SHP77 treated with DMSO at 0.1 percent for 48 hours (cell line): ENCODE results near the gene ITGA3.

Experiments
- DNase-seq: peaks from one replicate; lab custom pipeline; 2025; lab: John Stamatoyannopoulos, UW

The ITGA3 gene

DNA sequence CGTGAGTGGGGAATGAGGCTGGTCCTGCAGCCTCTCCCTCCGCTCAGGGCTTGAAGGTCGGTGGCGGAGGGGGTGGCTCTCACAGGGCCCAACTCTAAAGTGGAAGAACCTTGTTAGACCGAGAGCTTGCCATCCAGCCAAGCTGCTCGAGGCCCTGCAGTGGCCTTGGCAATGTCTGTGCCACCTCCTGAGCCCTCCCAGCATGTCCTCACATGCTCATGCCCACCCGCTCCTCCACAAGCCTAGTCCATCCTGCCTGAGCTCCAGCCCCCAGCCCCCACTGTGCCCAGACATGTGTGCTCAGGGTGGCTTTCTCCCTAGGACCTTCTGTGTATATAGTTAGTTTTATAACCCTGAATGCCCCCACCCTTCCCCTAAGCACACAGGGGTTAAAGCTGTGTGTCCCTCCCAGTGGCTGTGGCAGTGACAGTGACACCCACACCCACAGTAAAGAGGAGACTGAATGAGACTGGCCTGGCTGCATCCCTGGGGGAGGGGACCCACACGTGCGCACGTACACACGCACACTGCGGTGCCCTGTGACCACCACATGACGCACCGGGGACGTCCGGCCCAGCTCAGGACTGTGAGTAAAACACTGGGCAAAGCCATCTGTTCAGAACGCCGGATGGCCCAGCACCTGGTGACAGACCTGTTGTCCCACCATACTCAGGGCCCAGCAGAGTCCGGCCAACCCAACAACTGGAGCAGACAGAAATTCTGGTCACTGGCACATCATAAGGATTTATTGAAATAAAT lies 54.9 kb downstream of the ITGA3 start:
- no peak for DNase-seq

DNA sequence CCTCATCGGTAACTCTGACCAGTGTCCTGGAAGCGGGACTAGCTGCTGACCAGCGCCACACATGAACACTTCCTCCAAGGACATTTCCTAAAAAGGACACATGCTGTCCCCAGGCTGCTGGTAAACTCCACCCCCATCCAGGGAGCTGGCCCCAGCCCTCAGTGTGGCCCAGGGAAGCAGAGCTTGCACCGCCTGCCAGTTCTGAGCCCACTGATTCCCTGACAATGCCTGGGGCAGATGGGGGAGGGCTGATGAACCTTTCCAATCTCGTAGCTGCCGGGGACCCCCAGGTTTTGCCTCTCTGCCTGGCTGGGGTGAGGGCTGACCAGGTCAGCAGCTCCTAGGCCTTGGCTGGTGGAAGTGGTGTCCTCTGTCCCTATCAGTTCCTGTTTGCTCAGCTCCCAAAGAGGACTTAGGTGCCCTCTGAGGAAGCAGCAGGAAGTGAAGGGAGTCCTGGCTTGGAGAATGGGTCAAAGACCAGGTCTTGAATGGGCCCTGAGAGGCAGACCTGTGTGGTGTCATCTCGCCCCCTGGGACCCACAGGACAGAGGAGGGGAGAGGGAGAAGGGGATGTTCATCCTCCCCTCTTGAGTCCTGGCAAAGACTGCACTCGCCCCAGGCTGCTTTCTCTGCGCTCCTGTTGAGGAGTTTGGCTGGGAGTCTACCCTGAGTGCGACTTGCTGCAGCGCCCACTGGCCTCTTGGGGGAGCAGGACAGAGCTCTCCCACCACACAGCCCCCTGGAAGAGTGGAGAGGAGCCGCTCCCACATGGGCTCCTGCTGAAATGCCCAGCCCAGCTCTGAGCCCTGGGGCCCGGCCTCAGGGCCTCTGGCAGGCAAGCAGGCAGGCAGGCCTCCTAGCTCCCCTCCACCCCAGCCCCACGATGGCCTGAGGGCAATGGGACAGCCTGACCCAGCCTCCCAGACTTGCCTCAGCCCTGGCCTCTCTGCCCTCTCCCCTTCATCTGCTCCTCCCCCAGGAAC lies 56.1 kb downstream of the ITGA3 start:
- DNase-seq = no peak

DNA sequence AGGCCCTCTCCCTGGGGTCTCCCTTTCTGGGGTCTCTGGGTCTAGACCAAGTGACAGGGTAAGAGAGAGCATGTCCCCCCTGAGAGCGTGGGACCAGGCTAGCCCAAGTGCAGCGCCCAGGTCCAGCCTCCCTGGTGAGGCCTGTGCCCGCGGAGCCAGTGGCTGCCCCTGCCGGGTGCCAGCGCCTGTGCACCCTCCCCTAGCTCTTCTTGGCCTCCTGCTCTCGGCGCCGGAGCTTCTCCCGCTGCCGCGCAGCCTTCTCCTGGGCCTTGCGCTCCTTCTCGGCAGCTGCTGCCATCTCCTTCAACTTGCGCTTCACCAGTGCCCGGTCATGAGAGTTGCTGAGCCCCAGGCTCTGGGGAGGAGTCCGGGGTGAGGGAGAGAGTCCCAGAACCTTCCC lies 56.8 kb downstream of the ITGA3 start:
- no peak for DNase-seq

DNA sequence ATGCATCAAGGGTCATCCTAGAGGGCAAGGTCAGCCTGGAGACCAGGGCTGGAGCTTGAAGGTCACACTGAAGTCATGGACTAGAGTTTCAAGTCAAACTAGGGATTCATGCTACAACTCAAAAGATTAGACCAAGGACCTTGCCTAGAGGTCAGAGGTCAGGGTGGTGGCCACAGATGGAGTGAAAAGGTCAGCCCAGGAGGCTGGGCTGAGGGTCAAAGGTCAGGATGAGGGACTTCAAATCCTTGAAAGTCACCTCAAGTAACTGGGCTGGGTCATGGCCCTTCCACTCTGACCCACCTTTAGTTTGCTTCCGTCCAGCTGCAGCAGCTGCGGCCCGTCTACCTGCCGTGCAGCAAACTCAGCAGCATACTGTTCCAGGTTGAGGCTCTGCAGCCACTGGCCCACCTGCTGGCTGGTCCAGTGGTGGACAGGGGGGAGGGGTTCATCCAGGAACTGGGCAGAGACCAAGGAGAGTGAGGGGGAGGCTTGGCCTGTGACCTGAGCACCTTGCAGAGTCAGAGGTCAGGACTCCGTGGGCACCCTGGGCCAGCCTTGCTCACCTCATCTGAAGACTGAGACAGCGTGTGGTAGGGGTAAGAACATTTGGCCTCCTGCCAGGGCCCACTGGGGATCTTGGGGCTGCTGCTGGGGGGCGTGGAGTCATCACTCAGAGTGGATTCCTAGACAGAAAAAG lies 57.9 kb downstream of the ITGA3 start:
- DNase-seq = no peak

DNA sequence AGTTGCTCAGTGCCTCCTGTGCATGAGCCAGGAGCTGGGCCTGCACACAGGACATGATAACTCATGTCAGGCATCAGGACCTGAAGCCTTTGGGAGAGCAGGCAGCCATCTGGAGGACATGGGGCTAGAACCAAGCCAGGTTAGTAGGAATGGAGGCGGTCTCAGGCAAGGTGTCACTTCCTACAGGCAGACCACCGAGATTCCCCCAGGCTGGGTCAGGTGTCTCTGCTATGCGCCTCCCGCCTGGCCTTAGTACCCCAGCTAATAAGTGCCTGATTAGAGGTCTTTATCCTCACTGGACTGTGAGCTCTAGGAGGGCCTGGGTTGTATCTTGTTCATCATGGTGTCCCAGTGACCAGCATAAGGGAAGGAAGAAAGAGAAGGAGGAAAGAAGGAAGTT lies 58.5 kb downstream of the ITGA3 start:
- DNase-seq = no peak

DNA sequence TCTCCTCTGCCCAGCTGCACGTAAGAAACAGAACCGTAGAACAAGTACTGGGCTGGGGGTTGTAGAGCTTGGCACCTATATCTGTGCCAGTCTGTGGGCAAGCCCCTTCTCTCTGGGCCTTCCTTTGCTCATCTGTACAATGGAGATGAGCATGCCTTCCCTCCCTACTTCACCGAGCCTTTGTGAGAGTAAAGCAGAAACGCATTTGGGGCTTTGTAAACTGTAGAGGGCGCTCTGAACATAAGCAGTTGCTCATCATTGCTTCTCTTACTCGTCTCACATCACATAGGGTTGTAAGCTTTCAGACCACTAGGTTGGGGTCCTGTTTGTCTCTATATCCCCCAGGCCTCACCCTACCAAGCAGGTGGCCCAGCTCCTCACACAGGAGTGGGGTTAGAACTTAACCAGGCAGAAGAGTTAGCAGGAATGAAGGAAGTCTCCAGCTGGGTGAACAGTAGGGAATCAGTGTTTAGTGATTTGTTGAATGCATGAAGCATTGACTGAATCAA lies 59.0 kb downstream of the ITGA3 start:
- peak; percentile 77 for DNase-seq

DNA sequence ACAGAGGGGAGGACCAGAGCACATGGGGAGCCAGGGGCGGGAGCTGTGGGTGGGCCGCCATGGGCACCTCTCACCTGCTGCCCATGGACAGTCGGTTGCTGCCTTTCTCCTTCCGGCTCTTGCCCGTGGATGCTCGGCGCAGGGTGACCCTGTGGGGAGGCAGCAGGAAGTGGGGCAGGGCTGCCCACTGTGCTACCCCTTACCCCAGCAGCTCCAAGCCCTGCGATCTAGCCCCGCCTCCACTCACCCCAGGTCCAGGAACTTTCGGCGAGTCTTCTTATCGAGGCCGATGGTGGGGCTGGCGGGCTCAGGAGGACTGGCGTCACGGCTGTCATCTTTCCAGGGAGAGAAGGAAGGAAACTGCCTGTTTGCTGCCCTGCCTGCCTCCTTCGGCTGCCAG lies 59.8 kb downstream of the ITGA3 start:
- DNase-seq = no peak

DNA sequence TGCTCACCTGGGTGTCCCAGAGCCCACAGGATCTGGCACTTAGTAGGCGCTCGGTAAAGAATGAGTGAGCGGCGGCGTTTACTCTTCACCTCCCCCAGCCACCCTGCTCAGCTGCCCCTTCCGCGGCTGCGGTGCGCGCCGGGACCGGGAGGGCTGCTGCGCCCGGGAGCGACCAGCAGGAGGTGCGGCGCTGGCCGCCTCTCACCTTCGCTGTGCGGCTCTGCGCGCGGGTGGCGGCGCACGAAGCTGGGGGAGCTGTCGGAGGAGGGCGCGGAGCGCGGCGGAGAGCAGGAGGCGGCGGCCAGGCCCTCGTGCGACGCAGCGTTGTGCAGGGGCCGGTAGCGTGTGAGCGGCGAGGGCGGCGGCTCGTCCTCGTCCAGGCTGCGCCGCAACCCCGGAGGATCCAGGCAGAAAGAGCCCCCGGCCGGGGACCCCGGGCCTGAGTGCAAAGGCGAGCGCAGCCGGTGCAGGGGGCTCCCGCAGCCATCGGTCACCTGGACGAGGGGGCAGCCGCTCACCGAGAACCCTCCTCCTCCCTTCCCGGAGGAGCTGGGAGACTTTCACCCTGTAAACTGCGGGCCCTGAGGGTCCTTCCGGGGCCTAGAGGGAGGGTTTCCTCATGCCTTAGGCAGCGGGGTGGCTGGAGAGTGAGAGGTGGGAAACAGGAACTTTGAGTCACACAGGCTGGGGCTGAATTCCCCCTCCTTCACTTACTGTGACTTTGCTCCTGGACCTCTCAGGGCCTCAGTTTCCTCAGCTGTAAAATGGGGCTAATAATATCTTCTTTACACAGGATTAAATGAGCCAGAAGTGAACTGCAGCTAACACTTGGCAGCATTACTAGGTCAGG lies 61.5 kb downstream of the ITGA3 start:
- DNase-seq = peak; percentile 66

DNA sequence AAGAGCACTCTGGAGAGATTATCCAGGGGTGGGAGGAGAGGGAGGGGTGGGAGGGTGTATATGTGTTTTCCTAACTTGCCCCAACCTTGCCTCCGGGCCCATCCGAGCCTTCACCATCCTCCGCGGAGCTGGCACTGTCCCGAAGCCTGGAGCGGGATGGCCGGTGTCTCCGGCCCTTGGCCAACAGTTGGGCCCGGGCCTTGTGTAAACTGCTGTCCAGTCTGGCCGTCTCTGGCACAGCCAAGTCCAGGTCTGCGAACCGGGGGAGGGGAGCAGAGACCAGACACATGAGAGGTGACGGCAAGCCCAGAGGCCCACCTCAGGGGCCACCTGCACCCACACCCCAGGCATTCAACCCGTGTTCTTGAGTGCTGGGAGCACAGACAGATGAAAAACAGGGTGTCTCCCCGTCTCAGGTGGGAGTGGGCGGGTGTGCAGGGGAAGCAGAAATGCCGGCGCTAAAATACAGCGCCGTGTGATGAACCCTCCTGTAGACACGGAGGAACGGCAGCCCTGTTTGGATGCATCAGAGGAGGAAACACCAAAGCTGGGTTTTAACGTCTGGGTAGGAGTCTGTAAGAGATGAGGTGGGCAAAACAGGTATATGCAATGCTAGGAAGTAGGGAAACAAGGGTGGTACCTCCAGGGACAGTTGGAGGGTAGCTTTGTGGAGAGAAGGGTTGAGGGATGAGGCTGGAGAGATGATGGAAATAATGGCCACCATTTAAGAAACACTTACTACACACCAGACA lies 62.3 kb downstream of the ITGA3 start:
- DNase-seq = no peak

DNA sequence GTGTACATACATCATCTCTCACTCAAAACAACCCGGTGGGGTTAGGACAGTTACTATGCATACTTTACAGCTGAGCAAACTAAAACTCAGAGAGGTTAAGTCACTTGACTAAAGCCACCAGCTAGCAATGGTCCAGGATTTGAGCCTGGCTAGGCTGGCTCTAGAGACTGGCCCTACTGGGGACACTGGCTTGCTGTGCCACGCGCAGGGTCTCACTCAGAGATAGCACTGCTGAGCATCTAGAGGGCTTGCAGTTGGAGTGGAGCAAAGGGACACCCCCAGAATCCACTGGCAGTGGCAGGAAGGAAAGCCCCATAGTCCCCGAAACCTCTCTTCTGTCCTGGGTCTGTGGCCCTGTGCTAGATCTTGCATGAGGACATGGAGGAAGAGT lies 62.9 kb downstream of the ITGA3 start:
- DNase-seq = no peak

DNA sequence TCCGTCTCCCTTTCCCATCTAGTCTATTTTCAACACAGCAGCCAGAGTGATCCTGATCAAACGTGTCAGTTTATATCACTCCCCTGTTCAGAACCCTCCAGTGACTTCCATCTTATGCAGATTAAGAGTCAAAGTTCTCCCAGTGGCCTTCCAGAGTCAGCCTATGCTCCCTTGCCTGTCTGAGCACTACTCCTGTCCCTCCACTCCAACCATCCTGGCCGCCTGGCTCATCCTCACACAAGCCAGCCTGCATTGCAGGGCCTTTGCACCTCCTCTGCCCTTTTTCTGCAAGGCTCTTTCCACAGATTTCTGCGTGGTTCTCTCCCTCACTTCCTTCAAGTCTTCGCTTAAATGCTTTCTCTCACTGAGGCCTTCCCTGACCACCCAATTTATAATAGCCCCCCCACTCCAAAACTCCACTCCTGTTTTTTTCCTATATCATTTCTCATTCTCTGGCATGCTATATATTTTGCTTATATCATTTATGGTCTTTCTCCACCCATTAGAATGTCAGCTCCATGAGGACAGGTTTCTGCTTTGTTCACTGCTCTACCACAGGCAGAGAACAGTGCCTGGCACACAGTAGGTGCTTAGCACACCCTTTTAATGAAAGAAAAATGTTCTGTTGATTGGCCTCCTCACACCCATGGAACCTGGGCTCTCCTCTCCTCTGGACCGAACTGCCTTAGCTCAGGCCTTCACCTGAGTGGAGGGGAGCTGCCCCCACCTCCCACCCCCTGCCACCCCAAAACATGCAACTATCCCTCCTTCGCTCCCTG lies 64.8 kb downstream of the ITGA3 start:
- DNase-seq = no peak

DNA sequence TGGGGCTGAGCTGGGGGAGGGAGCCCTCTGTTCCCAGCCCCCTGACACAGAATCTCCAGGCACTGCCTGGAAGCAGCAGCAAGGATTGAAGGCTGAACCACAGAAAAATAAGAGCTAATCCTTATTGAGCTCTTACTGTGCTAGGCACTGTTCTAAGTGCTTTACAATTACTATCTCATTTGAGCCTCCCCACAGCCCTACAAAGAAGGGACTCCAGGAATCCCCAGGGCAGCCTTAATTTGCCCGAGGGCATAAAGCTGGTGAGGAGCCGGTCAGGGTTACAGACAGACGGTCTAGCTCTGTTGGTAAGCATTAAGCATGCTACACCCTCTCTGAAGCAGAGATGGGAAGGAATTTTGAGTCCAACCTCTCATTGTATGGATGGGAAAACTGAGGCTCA lies 67.0 kb downstream of the ITGA3 start:
- DNase-seq = no peak

DNA sequence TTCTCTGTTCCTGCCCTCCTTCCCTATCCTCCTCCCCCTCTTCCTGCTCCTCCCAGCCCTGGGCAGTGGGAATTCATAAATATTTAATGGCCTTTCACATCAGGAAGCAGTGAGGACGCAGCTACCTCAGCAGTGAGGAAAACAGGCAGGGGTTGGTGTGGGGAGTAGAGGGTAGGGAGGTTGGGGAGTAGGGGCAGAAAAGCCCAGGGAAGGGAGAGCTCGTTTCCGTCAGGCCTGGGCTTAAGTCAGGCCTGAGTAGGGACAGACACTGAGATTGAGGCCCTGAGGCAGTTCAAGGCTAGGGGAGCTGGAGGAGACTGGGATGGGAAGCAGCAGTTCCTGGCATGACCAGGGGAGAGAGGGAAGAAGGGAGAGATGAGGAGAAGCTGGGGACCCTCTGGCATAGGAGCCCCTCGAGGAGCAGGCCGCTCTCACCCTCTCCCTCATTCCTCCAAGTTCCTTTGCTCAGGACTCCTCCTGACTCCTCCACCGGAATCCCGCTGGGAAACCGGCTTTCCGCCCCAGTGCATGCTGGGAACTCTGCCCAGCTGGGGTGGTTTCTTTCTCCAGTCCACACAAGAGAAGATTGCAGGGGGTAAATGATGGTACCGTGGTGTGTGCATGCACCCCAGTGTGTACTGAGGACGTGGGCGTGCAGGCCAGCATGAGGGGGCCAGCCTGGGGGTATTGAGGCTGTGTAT lies 67.9 kb downstream of the ITGA3 start:
- no peak for DNase-seq

DNA sequence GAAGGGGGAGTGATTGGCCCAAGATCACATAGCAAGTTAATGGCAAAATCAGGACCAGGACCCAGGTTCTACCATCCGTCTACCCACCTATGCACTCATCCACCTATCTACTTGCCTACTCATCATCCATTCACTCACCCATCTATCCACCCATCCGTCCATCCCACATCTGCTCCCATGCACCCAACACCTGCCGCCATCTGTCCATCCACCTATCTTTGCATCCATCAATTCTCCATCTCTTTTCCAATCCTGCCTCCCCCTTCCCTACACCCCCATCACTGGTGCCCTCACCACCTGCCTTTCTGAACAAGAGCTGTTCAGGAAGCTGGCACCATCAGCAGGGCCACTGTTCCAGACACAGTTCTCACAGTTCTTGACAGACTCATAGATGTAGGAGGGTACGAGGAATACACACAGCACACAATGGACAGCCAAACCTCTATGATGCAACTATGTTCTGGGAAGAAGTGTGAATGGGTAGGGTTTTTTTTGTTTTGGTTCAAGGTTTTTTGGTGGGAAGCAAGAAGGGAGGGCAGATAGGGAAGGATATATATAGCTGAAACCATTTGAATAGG lies 69.6 kb downstream of the ITGA3 start:
- DNase-seq = no peak

DNA sequence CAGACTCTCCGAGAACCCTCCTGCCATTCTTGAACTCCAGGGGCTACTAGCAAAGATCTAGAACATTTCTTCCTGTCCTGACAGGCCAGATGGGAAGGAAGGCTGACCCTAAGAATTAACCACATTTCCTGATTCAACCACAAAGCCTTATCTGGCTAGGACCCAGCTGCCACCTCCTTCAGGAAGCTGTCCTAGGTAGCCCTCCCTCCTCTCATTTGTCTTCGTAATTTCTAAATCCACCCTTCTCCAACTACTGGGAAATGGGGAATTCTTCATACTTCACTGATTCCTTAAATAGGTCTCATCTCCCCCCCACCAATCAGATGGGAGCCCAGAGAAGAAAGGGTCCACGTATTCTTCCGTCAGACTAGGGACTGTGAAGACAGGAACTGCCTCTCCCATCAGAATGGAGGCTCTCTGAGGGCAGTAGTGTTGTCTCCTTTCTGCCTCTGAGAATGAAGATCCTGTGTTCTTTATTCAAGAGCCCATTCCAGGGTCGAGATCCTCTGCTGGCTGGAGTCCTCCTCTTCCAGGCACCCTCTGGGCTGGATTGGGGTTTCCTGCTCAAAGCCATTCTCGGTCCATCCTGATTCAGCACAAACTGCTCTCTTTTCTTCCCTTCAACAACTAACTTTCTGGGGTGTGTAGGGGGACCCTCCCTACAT lies 71.9 kb downstream of the ITGA3 start:
- DNase-seq = no peak

DNA sequence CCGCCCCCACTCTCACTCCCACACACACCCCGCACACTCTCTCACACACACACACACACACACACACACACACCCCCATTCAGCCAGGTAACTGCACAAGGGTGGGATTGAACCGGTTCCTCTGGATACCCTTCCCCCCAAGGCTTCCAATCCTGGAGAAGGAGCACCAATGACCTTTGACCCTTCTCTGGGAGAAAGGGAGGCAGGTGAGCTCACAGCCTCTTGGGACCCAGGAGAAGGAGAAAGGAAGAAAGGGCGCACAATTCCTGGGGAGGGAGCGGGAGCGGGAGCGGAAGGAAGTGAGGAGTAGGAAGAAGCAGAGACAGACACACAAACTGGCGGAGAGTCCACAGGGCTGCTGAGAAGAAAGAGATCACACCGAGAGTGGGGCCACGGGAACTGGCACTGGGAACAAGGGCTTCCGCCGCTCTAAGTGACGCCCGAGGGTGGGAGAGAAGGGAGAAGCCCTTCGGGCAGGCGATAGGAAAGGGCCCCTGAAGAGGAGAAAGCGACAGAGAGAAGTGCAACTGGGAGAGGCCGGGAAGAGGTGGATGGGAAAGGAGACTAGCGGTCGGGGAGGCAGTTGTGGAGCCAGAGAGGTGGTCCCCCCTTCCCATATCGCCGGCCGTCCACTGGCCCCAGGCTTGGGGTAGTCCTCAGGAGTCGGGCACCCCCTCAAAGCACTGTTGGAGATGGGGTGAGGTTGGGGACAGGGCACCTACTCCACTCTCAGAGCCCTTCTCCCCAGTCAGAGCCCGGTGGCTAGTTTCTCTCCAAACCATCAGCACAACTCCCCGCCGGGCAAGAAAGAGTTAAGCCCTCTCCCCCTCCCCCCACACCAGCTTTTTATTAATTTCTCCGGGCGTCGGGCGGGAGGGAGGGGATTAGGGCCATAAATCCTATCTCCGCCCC lies 72.8 kb downstream of the ITGA3 start:
- DNase-seq = no peak

DNA sequence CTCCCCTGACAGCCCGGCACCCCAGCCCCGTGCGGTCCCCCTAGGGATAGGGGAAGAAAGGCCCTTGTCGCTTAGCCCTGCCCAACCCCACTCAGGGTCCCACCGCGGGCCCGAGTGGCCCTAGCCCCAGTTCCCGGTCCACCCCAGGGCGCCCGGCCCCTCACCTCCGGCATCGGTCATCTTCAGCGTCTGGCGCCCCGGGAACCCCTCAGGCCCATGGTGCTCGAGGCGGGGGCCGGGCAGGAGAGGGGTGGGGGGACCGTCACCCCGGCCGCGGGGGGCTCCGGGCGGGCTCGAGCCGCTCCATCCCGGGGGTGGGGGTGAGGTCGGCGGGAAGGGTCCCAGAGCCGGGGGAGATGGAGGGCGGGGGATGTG lies 73.4 kb downstream of the ITGA3 start:
- no peak for DNase-seq
